Left ventricle myocardium superior (tissue), 1 donor: ENCODE data around the gene NFS1. TPM values are rescaled to one million over a fixed set of nuclear protein-coding genes. Genes with fewer than 3 reads are reported as not detected.
"Not testable (repeated sequence)": the region's sequence is repeated elsewhere in the genome, so short reads cannot be mapped to it uniquely, and the experiment has no call there.

Experiments used
- ATAC-seq: fragments of 200-7000 bp; cut with Tn5 transposase; one replicate; pipeline ENCODE4 v1.9.1; 2020; ENCODE audit warnings: mild to moderate bottlenecking, moderate library complexity
- DNase-seq: peaks from one replicate; pipeline ENCODE4 v3.0.0-alpha.2; 2020
- intact Hi-C: fragments of 100-400 bp; cut with micrococcal nuclease; formaldehyde crosslinking; loops from one replicate; pipeline ENCODE4 v1.11.0; 2022
- total RNA-seq: library from RNA; stranded (reverse); fragmentation: NEBNext Ultra II Directional; extraction: Animal tissue kit (Norgen Biotek cat#: 25700); gene quantifications from one replicate; pipeline ENCODE4 v1.2.1, GENCODE V29; 2021
- donor health status: DM: no; HTN: yes; CAD: no; lungs with severe emphysema.

The NFS1 gene
- total RNA-seq, 1 donor from 2014 or later: 60.4 TPM

GRCh38 chr20:35713120-35713519, 14.0 kb upstream of the NFS1 start:
- ATAC-seq, intact Hi-C loops, DNase-seq: not testable (repeated sequence)

- ATAC-seq (no peak), DNase-seq (no peak)
- intact Hi-C loops: no loop called here
Observed at GRCh38 chr20:35711588-35712209, 12.5 kb upstream of the NFS1 start.

GRCh38 chr20:35710884-35711587, 11.9 kb upstream of the NFS1 start:
- intact Hi-C loops: no loop called here
- DNase-seq (no peak), ATAC-seq (no peak)

- DNase-seq (no peak), ATAC-seq (no peak)
- intact Hi-C loops: no loop called here
Observed at GRCh38 chr20:35710039-35710438, 10.9 kb upstream of the NFS1 start.

- intact Hi-C loops: no loop called here
- ATAC-seq: no peak
Observed at GRCh38 chr20:35709259-35709658, 10.1 kb upstream of the NFS1 start.

GRCh38 chr20:35708502-35708901, 9.3 kb upstream of the NFS1 start:
- DNase-seq (no peak), ATAC-seq (no peak)
- intact Hi-C loops: no loop called here

More at GRCh38 chr20:35709259-35709658, 10.1 kb upstream of the NFS1 start:
- DNase-seq: no peak

GRCh38 chr20:35706591-35707529, 7.7 kb upstream of the NFS1 start:
- ATAC-seq, DNase-seq, intact Hi-C loops: not testable (repeated sequence)

- ATAC-seq: not testable (repeated sequence)
Observed at GRCh38 chr20:35705894-35706293, 6.7 kb upstream of the NFS1 start.

GRCh38 chr20:35704514-35705261, 5.5 kb upstream of the NFS1 start:
- no peak for ATAC-seq
- intact Hi-C loops: no loop called here
- no peak for DNase-seq

More at GRCh38 chr20:35705894-35706293, 6.7 kb upstream of the NFS1 start:
- DNase-seq, intact Hi-C loops: not testable (repeated sequence)

GRCh38 chr20:35702824-35703695, 3.9 kb upstream of the NFS1 start:
- DNase-seq: no peak
- no peak for ATAC-seq
- intact Hi-C loops: no loop called here

GRCh38 chr20:35702051-35702823, 3.1 kb upstream of the NFS1 start:
- ATAC-seq (no peak), DNase-seq (no peak)
- intact Hi-C loops: no loop called here

GRCh38 chr20:35700625-35701148, 1.5 kb upstream of the NFS1 start:
- intact Hi-C loops: no loop called here
- no peak for DNase-seq
- ATAC-seq: no peak

- intact Hi-C loops: no loop called here
- no peak for DNase-seq
- no peak for ATAC-seq
Observed at GRCh38 chr20:35699957-35700624, 939 bp upstream of the NFS1 start.

- intact Hi-C loops: no loop called here
- DNase-seq (no peak), ATAC-seq (peak; percentile 58)
Observed at GRCh38 chr20:35698298-35699126, 640 bp downstream of the NFS1 start.

GRCh38 chr20:35697696-35698297, 1.4 kb downstream of the NFS1 start:
- intact Hi-C loops: no loop called here
- DNase-seq (no peak), ATAC-seq (no peak)
